HG02981 (cell line): ENCODE data around the gene TRPM8.

Experiments used
- ATAC-seq: cut with Tn5 transposase; IDR thresholded peaks from one replicate; pipeline ENCODE4 v1.9.1; 2021; ENCODE audit warnings: mild to moderate bottlenecking, moderate library complexity; ENCODE audit not compliant: unreplicated experiment

TRPM8 gene

GRCh38 chr2:233996461-233996860 is 79.3 kb downstream of the TRPM8 start:
- no peak for ATAC-seq

- no peak for ATAC-seq
Observed at GRCh38 chr2:233997707-233998106, 80.5 kb downstream of the TRPM8 start.

DNA sequence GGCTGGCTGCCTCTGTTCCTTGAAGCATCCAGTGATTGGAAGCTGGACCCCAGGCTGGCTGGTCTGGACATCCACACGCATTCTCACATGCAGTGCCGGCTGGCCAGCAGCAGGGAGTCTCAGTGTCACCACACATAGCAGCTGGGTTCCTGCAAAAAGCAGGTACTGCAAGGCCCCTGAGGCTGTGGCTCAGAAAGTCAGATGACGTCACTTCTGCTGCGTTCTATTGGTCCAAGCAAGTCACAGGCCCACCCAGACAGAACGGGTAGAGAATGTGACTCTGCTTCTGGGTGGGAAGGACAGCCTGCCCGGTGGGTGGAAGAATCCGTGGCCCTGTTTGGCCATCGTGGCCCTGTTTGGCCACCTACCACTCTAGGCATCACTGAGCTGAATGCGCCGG is 82.0 kb downstream of the TRPM8 start:
- no peak for ATAC-seq

GRCh38 chr2:234001380-234002160 is 84.4 kb downstream of the TRPM8 start:
- no peak for ATAC-seq

DNA sequence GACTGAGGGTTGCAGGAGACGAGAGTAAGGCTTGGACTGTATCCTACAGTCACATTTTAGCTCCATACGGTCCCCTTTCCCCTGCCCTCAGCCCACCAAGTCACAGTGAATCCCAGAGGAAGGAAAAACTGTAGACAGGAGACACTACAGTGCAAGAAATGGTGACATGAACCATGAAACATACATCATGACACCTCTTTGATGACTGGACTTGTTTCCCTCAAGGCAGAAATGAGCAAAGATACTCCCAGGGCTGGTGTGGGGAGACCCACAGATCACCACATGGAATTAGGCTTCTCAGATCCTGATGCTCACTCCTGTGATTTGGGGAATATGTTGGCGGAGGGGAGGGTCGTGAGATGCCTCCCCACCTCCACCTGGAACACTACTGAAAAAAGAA is 85.1 kb downstream of the TRPM8 start:
- no peak for ATAC-seq

GRCh38 chr2:234003972-234004617 is 86.9 kb downstream of the TRPM8 start:
- no peak for ATAC-seq

DNA sequence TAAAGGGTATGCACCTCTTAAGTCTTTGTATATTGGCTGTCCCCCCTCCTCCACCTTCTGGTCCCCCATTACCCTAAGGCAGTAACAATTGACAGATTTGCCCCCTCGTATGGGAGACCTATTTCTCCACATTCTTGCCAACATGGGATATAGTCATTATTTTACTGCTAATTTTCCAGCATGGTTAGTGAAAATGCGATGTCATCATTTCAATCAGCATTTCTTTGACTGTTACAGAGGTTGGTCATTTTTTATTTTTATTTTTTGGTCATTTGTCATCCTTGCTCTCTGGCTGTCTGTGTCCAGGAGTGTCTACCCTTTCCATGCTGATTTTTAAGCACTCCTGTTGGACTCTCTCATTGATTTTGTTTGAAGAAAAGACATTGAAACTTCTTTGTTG is 88.0 kb downstream of the TRPM8 start:
- ATAC-seq, result no peak

GRCh38 chr2:234006501-234006900 is 89.3 kb downstream of the TRPM8 start:
- no peak for ATAC-seq

DNA sequence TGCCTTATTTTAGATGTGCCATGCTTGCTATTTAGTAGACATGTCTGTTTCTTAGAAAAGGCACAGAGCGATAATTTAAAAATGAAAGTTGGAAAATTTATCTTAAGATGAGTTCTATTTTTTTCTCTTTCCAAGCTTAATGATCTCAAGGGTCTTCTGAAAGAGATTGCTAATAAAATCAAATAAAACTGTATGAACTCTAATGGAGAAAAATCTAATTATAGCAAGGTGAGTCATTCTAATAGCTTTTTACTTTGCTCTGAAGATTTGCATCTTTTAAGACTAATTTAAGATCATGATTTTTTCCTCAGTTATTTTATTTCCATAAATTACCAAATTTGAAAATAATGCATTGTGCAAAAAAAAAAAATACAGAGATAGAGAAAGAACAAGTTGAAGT is 97.3 kb downstream of the TRPM8 start:
- ATAC-seq, result no peak

DNA sequence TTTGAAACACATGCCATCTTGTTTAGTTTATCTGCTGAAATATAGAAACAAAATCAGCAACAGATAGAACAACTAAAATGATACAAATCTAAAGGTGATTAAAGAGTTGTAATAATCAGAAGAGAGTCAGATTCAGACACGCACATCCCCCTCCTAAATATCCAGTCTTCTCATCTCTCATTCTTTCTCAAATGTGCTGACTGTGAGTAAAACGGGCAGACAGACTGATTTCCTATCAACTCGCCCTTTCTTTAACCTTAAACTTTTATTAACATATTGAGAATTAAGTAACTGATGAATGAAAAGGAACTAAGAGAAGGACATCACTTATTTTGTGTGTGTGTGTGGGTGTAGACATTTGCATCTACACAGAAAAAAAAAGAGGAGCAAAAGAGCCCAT is 98.7 kb downstream of the TRPM8 start:
- ATAC-seq, result no peak

- ATAC-seq, result no peak
Observed at GRCh38 chr2:234019896-234020295, 102.7 kb downstream of the TRPM8 start.

DNA sequence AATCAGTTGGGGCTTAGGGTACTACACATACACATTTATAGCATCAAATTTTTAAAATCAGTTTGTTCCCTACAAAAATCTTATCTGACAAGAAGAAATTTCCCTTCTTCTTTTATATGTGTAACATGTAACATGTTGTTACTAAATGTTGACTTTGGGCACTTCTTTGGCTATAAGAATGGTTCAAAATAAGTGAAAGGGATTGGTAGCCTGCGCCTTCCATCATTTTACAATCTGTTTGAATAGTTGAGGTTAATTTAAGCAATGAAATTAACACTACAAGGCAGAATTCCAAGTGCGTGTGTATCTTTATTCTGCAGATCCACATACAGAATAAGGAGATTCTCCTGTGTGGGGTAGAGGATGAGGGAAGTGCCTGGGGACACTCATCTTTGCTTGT is 103.2 kb downstream of the TRPM8 start:
- no peak for ATAC-seq

- no peak for ATAC-seq
Observed at GRCh38 chr2:234022424-234022823, 105.3 kb downstream of the TRPM8 start.

DNA sequence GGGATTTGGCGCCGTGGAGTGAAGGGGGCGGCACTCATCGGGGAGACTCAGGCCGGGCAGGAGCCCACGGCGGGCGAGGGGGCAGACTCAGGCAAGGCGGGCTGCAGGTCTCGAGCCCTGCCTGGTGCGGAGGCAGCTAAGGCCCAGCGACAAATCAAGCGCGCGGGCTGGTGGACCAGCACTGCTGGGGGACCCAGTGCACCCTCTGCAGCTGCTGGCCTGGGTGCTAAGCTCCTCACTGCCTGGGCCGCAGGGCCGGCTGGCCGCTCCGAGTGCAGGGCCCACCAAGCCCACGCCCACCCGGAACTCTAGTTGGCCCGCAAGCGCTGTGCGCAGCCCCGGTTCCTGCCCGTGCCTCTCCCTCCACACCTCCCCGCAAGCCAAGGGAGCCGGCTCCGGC is 107.1 kb downstream of the TRPM8 start:
- no peak for ATAC-seq

DNA sequence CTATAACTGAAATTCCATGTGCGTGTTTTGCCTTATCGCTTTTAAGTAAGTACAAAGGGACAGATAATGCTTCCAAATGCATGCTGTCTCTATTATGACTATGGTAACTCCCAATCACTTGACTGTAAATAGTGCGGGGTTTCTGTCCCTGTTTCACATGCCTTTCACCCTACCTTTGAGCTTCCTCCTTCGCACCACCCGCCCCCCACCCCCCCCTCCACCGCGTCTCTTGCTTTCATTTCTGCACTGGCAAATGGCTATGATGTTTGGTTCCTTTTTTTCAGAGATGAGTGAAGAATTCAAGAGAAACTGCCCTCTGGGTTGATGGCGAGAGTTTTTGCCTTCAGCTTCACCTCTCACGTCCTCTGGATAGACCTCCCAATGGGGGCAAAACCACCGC is 108.3 kb downstream of the TRPM8 start:
- no peak for ATAC-seq

- ATAC-seq, result no peak
Observed at GRCh38 chr2:234025891-234026401, 108.8 kb downstream of the TRPM8 start.

- no peak for ATAC-seq
Observed at GRCh38 chr2:234026693-234027254, 109.6 kb downstream of the TRPM8 start.

DNA sequence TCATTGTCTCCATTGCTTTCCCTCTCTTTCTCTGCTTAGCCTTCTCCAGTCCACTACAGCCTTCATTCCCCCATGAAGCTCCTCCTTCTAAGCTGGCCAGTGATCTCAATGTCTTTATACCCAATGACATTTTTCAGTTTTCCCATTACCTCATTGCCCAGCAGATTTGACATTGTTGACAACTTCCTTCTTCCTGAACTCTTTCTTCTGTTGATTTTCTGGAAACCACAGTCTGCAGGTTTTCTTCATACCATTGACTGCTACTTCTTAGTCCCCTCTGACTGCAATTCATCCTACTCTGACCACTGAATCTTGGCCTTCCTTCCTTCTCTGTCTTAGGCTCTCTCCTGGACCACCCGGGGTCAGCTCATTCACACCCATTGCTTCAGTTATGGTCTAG is 110.5 kb downstream of the TRPM8 start:
- ATAC-seq, result no peak

GRCh38 chr2:234029150-234029733 is 112.1 kb downstream of the TRPM8 start:
- ATAC-seq, result no peak

- ATAC-seq, result no peak
Observed at GRCh38 chr2:234031207-234031606, 114.0 kb downstream of the TRPM8 start.

- ATAC-seq, result no peak
Observed at GRCh38 chr2:234032279-234032856, 115.2 kb downstream of the TRPM8 start.
